Activated effector memory CD4-positive, alpha-beta T cell treated with Interleukin-2 at 50 U/mL for 16 hours (primary cell): ENCODE data around the gene PCDH9.

Experiments
- DNase-seq: peaks from one replicate; pipeline ENCODE4 v3.0.0-alpha.2; 2020

Gene PCDH9

DNA sequence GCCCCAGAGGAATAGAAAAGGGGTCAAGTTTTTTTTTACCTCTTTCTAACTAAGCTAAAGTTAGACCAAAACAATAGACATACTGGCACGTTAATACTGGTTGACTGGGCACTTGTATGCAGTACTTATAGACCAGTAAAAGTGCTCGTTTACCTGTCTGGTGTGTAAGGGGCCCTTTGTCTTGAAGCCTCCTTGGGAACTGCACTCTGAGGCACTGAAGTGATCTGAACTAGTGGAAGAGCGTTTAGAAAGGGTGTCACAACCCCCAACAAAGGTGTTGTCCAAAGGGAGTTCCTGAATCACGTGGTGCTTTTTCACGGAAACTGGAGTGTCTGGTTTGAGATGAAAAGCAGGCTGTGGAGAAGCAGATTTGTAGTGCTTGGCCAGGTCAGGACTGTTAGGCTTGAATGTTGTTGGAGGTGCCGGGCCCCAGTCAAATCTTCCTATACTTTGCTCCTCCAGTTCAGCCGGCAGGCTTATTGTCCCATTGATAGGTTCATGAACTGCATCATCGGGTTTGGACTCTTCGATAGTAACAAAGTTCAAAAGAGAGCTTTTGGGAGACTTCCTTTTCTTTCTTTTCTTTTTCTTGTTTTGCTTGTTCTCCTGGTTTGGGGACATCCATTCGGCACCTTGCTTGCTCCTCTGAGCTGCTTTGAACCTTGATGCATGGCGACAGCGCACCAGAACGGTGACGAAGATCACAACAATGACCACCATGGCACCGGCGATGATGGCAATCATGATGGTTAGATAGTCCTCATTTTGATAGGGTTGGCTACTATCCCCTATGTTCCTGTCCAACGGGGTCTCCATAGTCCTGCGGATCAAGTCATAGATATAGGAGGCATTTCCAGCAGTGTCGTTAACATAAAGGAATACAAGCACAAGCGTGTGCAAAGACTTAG is 4.6 kb downstream of the PCDH9 start:
- DNase-seq: no peak

DNA sequence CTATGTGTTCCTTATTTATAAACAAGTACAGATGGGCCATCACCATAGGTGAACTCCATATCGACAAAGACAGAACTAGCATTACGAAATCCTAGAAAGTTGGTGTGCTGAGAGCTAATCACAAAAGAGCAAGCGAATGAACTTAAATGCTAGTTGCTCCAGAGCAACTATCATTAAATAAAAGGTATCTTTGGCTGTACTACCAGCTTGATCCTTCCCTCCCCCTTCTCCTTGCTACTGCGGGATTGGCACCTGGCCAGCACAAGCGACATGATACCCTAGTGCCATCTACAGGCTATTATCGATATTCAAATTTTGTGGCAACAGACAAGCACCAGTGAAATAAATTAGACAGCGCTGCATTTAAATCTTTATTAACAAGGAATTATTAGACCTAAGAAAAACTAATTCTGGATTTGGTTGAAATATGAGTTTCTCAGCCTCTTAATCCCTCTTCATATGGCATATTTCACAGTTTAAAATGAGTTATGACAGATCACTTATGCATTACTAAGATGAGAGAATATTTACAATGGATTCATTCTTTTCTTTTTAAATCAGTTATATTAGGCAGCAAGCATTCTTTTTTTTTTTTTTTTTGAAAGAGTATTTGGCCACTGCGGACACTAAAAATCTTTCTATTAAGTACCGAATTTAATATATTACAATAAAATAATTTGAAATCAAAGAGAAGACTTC is 5.8 kb downstream of the PCDH9 start:
- DNase-seq: no peak

DNA sequence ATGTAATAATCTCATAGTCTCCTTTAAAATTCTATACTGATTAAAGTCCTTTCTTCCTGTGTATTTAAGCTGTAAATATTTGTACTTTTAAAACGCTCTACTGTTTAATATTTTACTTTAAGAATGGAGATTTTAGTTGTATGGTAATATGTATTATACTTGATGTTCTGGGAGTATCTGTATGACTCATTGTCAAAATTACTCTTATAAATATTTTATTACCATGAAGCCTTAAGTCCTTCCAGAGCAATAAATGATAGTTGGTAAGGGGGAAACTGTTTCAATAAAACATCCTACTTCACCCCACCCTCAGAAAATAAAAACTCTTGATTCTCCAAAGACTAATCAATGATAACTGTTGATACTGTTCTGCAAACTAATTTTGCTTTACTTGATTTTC is 6.4 kb downstream of the PCDH9 start:
- no peak for DNase-seq

DNA sequence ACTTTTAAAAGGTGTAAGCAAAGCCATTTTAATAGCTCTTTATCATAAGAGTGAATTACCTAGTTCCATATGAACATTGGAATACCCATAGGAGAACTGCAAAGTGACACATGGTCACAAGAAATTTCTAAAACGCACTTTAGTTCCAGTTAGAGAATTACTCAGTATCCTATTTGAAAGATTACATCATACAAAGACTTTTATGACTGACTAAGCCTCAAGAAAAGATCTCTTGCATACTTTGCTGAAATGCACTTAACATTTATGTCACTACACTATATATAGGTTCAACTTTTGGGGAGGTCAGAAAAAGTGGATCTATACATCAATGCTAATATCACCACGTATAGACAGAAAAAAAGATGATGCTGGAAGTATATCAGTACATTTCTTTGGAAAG is 7.1 kb downstream of the PCDH9 start:
- no peak for DNase-seq

DNA sequence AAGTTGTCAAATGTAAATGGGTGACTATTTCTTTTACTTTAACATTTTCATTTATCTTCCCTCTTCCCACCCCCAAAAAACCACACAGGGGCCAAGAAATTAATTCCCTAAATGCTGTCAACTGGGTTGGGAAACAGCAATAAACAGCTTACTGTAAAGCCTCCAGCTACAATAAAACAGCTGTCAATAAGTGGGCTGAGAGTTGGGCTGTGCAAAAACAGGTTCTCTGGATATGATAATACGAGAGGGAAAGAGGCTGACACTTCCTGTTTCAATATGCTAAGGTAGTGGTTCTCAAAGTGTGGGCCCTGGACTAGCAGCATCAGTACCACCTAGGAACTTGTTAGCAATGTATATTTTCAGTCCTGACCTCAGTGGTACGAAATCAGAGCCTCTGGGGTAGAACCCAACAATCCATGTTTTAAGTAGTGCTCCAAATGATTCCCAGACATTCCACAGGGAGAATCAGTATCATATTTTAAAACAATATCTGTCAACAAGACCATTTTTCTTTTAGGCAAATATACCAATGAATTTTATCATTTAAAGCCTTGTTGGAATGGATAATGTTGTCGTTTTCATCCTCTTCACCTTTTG is 8.4 kb downstream of the PCDH9 start:
- DNase-seq: no peak

DNA sequence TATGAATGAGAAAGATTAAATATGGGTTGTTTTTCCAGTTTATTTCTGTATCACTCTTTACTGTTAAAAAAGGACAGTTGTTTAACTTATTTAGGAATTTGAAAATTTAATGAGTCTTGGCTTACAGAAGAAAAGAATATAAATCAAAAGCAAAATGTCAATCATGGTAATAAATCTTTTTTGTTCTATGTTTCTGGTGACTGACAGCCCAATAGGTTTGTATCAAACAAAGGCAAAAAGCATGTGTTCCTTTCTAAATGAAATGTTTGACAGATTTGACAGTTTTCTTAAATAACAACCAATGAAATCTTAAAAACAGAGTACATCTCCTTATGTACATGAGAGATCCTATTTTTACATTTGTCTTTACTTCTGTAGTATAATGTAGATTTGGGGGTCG is 11.0 kb downstream of the PCDH9 start:
- no peak for DNase-seq

DNA sequence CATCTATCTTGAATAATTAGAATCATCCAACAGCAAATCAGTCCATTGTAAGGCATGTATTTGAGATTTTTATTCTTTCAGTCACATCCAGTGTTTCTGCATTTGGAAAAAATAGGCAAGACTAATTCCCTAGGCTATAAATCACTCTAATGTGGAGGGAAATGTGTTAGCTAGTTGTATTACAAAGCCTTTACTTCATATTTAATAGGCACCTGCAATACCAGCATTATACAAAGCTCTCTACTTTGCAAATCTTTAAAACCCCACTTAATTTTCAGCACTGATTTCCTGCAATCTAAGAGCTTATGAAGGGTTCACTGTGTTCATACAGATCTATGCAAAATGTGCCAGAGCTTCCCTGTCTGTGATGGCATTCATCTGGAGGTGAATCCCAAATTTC is 12.3 kb downstream of the PCDH9 start:
- no peak for DNase-seq

DNA sequence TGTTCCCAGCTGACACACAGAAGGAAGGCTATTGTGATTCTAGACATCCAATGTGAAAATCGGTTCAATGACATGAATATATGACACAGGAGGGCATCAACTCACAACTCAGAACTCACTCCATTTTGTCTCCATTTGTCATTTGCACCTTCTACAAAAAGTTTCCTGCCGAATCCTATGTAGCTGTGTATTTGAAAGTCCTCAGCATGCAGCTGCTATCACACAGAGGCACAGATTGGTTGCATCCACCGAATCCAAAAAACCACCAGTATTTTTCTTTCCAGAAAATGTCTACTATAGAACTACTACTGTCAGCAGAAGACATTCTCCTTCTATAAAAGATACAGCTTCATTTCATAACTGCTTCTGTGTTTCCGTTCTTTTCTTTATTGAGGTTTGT is 13.3 kb downstream of the PCDH9 start:
- DNase-seq: no peak

DNA sequence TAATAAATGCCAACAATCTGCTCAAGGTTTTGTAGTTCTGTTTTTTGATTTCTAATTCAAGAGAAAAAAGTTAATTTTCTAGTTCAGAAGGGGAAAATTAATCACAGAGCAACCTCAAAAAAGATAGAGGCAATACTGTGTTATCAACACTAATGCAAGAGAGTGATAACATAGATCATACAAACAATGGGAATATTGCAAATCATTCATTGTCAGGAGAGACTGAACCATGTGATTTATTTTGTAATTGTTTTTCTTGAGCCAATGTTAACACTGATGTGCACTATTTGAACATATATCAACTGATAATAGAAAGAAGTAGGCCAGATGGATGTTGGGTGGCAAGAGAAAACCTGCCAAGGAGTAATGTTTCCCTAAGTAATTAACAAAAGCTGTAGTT is 19.9 kb downstream of the PCDH9 start:
- DNase-seq: no peak

DNA sequence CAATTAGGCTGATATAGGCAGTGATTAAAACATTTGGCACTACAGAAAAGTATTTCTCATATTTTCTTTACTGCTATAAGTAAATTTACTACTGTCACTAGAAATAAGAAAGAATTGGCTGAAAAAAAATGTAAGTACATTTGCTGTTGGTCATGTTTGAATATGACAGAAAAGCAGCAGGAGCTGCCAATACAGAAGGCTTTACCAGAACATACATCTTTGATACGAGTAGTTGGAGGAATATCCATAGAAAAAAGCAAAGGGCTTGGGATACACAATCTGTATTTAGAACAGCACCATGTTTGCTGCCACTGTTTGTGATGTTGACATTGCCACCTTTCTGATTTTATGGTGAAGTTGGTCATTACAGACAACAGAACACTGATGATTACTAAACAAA is 21.6 kb downstream of the PCDH9 start:
- no peak for DNase-seq

DNA sequence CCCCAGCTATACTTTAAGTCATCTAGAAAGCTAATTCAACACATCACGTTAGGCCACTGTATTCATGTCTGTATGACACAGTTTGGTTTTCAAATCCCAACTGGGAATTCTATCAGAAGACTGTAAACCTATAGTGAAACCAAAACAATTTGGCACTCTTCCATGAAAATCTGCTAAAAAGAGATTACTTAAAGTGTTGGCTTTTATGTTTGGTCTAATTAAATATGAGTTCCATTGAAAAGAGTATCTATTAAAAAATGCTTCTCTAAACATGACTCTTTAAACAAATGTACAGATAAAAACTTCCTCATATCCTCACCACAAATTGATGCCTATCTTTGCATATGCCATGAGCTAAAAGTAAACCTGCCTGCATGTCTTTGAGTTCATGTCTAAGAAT is 25.4 kb downstream of the PCDH9 start:
- DNase-seq: no peak

DNA sequence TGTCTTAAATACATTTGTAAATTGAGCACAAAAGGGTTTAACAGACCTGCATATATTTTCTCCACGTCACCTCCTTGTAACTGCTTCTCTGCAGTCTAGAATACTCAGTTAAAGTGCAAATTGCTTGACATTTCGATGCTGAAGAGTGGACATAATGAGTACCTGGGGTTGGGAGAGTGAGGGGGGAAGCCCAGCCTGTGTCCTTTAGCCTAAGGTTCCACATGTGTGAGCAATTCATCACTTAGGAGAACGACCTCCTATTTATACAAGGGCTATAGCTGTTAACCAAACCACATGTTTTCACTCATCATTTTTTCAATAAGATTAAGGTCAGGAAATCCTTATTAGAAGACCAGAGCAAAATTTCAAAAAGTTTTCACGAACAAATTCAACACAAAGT is 29.5 kb downstream of the PCDH9 start:
- no peak for DNase-seq

DNA sequence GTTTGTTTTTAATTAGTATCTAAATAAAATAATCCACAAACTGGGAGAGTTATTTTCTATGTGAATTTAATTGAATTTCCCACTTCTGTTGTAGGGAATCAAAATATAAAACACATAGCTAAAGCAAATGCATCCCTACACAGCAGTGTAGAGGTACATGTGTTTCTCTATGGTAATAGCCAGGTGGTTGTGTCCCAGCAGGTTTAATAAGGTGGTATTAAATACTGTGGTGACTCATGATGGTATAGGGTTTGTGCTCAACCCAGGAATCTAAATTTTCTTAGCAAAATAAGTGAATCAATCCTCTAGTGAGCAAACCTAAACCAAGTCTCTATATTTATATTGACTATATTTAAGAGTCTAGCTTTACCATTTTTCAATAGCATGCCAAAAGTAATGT is 30.0 kb downstream of the PCDH9 start:
- DNase-seq: no peak

DNA sequence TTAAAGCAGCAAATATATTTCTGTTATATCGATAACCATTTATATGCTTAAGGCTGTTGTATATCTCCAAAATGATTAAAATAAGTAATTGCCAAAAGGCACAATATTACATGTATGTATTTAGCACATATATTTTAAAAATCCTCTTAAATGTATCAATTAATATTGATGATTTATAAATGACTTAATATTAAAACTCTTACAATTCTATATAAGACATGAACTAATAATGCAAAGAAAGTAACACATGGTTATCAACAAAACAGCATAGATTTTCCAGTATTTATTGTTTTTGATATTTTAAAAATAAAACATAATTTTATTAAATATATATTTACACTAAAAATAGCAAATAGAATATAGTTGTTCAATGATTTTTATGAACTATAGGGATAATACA is 32.4 kb downstream of the PCDH9 start:
- no peak for DNase-seq

DNA sequence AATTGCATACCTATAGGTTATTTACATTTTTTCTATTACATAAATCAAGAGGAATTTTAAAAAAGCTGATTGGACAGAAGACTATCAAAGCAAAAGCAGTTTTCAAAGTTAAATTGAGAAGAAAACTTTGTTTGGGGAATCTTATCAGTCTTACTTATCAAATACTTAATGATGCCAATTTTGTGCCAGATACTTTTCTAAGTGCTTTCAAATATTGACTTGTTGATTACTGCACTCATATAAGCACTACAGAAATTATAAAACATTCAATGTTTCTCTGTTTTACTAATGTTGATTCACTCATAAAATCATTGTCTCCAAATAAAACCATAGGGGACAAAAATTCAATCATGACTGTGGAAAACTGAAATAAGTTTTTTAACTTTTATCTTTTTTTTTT is 36.2 kb downstream of the PCDH9 start:
- no peak for DNase-seq

DNA sequence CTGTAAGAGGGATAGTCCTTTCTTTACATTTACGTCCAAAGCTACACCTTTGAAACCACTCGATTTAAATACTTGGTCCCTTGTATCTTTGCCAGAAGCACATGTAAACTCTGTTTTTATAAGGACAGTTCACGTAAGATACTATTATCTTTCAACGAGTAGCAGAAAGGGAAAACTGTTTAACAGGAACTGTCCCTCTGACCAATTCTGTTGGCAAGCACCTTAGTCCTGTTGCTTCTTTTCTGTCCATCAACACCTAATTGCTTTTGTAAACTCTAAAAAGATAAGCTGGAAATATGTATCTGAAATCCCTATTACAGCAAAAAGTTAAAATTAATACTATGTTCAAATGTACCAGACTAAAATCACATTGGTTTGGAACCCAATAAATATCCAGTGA is 37.4 kb downstream of the PCDH9 start:
- DNase-seq: no peak

DNA sequence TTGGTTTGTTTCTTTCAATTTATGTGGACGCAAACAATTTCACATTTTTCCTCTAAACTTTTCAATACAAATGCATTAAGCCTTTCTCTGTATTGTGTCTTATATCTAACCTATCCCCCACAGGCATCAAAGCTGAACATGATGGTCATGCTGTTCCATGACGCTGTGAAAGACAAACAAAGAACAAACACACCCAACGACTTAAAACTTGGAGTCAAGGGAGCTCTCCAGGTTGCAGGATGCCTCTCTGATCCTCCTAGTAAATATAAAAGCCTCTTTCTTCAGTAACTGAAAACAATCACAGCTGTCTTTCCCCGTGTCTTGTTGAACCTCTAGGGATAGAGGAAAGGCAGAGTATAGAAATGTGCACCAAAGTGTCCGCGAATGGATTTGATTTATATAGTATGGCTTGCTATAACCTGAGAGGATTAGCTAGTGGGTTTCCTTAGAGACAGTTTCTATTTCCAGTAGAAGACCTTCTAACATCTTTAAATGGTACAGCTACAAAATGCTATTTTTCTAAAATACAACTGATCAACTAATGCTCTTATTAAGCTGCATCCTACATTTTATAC is 43.1 kb downstream of the PCDH9 start:
- DNase-seq: no peak

DNA sequence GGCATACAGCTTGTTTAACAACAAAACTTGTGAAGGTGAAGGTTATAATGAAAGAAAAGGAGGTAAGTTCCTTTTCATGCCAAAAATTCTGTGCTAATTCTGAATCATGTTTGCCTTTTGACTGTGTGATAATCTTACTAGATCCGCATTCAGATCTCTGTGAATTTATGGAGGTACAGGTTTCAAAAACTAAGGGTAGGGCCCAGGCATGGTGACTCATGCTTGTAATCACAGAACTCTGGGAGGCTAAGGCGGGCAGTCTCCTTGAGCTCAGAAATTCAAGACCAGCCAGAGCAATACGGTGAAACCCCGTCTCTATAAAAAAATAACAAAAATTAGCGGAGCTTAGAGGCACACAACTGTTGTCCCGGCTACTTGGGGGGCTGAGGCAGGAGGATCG is 45.9 kb downstream of the PCDH9 start:
- no peak for DNase-seq

DNA sequence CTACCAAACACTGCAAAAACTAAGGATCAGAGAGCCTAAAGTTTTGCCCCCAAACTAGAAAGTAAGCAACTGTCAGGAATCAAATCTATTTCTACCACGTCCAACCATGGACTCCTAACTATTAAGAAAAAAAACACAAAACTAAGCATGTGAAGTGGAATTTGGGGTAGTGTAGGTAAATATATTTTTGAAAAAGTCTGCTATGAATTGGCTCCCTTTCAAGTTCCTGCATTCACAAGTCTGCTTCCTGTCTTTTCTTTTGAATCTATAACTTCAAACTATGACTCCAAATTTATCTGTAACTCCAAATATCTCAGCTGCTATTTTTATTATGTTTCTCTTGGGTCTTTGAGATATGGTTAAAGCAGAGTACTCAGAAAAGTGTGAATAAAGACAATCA is 47.0 kb downstream of the PCDH9 start:
- DNase-seq: no peak

DNA sequence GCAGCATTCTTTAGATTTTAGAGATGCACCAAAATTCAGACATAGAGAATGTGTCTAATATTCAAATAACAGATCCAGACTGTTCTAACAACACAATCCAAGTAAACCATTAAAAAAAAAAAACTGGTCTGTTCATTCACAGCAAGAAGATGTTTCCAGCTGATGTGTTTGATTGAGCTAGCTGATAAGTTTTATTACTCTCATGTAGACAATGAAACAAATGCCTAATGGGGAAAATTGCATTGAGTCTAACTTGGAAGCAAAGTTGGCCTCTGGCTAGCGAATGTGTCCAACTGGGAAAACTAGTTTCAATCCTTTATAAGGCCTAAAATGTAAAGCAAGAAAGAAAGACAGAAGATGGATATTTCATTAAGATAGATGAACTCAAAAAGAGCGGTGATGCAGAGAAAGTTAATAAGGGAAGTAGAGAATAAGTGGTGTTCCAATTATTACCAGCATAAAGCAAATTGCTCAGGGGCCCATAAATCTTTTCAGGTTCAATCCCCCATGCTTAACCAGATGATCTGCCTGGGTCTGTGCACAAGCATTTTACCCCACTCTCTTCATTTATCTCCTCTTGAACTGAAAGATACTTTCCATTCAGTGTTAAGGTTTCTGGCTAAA is 54.2 kb downstream of the PCDH9 start:
- DNase-seq: no peak

DNA sequence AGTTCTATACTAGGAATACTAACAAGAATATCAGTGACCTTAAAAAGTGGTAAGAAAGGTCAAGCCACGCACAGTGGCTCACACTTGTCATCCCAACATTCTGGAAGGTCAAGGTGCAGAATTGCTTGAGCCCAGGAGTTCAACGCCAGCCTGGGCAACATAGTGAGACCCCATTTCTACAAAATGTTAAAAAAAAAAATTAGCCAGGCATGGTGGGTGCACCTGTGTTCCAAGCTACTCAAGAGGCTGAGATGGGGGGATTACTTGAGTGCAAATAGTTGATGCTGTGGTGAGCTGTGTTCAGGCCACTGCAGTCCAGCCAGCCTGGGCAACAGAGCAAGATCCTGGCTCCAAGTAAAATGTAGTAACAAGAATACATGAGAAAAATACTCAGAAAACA is 61.8 kb downstream of the PCDH9 start:
- no peak for DNase-seq

DNA sequence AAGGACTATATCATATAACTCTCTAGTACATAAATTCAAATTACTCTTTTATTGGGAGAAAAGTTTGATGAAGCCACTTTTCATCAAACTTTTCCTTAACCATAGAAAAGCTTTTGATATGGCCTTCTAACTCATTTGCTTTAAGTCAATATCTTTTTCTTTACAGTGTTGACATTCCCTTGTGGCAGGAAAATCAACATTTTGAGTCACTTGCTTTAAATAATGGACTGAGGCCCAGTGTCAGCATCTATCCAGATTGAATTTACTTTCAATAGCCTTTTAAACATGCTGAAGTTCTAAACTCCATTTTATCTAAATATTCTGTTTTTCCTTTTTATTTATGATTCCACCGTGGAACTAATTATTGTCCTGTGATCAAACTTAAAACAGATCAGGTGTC is 62.7 kb downstream of the PCDH9 start:
- no peak for DNase-seq

DNA sequence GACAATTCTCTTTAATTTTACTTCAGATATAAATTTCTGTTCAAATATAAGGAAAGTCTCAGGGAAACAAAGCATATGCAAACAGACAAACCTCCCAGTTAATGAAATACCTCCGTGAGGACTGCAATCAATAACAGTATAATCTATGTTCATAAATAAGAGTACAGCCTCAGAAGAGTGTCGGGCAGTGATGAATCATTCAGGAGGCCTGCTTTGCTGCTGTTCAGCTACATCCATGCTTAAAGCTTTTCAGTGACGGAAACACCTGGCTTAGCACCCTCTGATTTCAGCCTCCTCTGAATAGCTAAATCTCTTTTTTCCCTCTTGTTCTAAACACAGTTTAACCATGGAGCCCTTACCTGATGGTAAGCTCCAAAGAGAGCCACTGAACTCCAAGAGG is 69.0 kb downstream of the PCDH9 start:
- no peak for DNase-seq
